HG03039 (cell line): Measurements from ENCODE around the gene RGS14.
A peak's percentile ranks its signal among the peaks of the same experiment; 100 is the strongest.

ENCODE experiments used
- ATAC-seq: cut with Tn5 transposase; IDR thresholded peaks from one replicate; pipeline ENCODE4 v1.9.1; 2021; ENCODE audit warnings: mild to moderate bottlenecking, moderate library complexity; ENCODE audit not compliant: unreplicated experiment

Gene RGS14, protein sequence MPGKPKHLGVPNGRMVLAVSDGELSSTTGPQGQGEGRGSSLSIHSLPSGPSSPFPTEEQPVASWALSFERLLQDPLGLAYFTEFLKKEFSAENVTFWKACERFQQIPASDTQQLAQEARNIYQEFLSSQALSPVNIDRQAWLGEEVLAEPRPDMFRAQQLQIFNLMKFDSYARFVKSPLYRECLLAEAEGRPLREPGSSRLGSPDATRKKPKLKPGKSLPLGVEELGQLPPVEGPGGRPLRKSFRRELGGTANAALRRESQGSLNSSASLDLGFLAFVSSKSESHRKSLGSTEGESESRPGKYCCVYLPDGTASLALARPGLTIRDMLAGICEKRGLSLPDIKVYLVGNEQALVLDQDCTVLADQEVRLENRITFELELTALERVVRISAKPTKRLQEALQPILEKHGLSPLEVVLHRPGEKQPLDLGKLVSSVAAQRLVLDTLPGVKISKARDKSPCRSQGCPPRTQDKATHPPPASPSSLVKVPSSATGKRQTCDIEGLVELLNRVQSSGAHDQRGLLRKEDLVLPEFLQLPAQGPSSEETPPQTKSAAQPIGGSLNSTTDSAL

DNA sequence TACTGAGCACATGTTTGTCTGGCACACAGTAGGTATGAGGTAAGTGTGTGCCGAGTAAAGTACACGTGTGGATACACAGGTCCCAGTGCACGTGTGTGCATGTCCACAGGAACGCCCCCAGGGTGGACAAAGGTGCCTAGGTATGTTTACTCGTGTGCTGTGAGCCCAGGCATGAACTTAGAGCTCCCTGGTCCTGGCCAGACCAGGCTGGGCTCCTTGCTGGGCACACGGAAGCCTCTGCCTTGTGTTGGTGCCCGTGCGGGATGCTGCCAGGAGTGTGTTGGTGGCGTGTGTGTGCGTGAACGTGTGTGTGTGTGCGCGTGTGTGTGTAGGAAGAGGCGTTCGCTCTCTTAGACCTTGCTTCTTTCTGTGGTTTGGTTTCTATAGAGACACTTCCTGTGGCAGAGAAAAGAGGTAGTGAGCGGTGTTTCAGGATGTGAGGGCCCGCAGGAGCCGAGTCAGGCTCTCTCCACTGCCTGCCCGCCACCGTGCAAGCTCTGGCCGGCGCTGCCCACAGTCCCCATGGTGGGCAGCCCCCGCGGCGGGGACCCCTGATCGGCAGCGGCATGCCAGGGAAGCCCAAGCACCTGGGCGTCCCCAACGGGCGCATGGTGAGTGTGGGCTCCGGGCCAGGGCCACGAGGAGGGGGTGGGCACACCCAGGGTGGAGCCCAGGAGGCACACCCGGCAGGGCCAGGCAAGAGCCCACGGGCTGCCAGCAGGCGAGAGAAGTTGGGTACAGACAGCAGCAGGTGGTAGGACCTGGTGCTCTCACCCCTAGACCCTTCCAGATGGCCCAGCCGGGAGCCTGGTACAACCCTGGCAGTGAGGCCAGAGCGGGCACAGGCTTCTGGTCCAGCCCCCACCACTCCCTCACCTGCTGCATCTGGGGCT is at the start of gene RGS14:
RGS14 (plus strand) TSS at position 466 of the 893 bp plus-strand sequence; CDS start at position 567, 101 bp downstream.
- peak; percentile 79 for ATAC-seq

DNA sequence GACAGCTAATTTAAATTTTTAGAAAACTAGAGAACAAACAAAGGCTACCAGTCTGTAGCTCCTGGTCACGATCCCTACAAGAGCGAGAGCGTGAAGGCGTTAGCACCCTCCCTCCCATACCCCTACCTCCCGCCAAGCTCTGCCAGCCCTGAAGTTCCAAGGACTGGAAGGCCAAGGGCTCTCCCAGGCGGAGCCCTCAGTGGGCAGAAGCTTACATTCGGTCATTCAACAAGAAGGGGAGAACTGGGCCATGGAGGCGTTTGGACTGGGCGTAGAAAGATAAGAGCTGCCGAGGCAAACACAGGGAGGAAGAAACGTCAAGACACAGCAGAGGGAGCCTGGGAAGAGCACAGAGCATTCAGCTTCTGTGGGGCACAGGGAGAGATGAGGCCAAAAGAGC is 49.0 kb upstream of the RGS14 start:
- no peak for ATAC-seq

DNA sequence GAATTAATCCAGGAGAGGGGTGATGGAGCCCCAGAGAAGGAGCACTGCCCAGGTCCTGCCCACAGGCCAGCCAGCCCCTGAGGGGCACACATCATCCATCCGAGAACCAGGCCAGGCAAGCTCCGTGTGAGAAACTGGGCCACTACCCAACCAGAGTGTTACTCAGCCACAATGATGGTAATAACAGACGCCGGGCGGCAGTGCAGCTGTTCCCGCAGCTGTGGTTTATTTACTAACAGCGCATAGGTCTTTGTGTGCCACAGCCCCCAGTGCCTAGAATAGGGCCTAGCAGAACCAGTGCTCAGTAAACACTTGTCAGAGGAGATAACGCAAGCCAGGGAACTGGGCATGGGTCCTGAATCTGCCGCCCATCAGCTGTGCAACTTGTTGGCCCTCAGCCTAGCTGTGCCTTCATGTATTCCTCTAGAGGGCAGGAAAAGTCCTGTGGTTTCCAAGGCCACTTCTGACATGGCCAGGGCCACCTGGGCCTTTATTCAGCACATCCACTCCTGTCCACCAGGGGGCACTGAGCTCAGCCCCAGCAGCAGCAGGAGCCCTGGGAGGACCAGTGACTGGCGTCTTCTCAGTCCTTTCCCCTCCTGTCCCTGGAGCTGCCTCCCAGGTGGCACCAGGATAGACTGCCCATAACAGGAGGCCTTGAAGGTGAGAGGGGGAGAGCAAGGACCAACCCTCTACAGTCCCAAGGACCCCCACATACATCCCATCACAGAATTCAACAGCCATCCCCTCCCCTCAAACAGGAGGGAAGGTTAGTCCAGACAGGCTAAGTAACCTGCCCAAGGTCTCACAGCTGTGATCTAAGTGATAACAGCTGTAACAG is 48.2 kb upstream of the RGS14 start:
- no peak for ATAC-seq

DNA sequence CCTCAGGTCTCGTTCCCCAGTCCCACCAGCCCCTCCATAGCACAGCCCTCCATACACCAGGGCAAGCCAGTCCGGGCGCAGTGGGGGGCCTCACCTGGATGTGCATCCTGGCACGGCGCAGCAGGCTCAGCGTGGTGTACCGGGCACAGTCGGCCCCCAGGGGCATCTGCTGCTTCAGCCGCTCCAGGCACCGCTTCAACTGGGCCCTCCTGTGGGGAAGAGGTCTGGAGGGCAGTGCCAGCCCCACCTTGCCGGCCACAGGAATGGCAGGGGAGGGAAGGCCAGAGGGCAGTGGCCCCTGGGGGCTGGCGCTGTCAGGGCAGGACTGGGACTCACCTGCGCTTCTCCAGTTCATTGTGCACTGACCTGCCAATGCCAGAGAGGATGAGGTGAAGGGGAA is 47.4 kb upstream of the RGS14 start:
- no peak for ATAC-seq

DNA sequence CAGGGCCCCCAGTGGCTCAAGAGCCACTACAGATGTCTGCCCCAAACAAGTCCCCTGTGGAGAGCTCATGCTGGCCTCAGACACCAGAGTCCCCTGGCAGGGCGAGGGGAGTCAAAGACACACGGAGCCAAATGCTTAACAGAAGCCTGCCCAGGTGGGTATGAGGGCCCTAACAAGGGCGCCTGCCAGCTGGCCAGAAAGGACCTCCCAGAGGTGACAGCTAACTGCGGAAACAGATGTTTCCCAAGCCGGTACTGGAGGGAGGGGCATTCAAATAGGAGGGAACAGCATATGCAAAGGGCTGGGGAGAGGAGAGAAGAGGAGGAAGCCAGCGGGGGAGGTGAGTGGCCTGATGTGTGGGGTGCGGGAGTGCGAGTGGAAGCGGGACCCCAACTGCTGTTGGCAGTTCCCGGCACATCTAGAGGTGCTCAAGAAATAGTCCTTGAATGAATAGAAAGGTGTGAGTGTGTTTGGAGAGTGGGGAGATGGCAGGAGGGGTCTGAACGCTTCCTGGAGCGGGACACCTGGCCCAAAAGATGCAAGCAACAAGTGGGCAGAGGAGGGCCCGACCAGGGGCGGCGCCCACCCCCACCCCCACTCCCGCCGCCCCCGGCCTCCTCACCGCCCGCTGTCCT is 46.9 kb upstream of the RGS14 start:
- no peak for ATAC-seq

DNA sequence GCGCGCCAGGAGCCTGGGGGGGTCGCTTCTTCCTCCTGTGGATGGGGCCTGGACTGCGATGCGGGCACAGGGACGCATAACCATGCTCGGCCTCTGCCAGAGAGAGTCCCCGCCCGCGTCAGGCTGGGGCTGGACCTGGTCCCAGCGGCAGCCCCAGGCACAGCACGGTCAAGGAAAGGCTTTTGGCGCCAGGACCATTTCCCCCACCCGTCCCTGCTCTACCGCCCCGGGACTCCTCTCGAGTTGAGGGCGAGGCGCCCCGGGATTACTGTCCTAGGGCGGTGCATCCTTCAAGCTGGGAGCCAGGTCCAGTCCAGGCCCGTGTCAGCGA is 46.4 kb upstream of the RGS14 start:
- ATAC-seq, result no peak

DNA sequence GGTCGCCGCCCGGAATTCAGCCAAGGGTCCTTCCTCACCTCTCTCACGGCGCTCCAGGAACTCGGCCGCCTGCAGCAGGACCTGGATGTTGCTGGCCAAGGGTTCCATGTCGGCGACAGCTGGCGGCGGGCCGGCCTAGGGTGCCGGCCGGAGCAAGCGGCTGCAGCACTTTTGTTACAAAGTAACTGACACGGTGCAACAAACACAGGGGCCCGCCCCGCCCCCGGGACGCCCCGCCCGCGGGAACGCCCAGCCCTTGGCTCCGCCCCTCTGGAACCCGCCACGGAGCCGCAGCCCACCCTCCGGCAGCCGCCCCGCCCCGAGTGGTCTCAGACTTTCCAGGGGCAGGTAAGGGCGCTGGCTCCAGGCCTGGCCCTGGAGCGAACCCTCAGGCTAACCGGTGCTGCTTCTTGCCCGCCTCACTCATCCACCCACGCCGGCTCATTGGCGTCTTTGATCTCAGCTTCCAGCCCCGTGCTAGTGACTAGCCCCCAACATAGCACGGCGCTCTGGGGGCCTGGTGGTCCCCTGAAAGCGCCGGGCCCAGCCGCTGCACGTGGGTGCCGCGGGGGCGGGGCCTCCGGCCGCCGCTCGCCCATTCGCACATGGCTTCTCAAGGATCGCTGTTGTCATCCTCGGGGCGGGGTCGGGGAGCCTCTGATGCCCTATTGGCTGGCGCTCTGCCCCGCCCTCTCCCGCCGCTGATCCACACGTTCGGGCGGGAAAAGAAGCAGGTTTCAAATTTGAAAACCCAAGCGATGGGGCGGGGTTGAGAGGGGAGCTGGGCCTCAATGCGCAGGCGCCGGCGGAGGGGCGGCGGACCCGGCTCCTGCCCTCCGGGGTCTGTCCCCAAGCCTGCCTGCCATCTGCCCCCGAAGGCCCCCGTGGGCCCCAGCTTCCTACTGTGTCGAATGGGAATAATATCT is 45.7 kb upstream of the RGS14 start, which contains the start of gene MXD3:
MXD3 (minus strand) TSS at position 176 of the 926 bp plus-strand sequence; CDS start at position 108, 68 bp downstream.
- peak; percentile 66 for ATAC-seq

DNA sequence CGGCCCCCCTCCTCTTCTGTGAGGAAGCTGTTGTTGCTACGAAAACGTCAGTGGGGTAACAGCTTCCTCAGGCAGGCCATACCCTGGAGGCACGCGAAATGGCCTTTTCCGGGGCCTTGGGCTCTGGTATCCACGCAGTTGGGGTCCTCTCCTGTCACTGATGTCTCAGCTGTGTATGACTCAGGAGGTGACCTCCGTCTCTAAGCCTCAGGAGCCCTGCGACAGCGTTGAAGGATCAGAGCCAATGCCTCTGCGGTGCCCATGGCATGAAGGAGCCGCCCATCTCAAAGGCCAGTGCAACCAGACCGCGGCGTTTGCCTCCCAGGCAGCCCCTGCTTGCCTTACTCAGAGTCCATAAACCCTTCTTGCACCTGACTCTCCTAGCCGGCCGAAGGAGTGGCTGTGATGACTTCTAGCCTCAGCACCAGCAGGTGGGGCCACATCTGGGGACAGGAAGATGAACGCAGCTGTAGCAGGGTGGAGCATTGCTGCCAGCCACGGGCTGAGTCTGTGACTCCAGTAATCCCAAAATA is 45.0 kb upstream of the RGS14 start:
- no peak for ATAC-seq

DNA sequence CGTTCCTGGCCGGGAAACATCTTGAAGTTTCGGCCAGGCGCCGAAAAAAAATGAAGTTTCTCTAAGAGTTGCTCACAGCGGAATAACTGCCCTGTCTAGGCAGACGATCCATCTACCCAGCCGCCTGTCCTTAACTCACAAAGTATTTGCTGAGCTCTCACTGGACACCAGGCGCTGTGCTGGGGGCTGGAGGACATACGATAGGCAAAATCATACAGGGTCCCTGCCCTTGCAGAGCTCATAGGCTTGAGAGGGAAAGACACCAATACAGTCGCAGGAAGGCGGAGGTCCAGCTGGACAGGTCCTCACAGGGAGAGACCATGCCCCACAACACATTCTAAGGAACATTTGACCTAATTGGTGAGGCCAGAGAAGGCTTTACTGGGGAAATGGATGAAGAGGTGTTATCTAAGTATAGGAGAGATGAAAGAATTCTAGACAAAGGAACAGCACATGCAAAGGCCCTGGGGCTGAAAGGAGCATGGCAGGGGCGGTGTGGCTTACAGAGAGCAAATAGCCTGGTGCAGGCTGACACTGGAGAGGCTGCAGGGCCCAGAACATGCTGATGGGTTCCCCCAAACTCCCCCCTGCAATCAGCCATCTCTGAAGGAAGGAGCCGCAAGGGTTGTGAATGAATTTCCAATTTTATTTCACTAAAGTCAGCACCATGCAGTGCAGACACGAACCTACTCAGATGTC is 44.0 kb upstream of the RGS14 start:
- no peak for ATAC-seq

DNA sequence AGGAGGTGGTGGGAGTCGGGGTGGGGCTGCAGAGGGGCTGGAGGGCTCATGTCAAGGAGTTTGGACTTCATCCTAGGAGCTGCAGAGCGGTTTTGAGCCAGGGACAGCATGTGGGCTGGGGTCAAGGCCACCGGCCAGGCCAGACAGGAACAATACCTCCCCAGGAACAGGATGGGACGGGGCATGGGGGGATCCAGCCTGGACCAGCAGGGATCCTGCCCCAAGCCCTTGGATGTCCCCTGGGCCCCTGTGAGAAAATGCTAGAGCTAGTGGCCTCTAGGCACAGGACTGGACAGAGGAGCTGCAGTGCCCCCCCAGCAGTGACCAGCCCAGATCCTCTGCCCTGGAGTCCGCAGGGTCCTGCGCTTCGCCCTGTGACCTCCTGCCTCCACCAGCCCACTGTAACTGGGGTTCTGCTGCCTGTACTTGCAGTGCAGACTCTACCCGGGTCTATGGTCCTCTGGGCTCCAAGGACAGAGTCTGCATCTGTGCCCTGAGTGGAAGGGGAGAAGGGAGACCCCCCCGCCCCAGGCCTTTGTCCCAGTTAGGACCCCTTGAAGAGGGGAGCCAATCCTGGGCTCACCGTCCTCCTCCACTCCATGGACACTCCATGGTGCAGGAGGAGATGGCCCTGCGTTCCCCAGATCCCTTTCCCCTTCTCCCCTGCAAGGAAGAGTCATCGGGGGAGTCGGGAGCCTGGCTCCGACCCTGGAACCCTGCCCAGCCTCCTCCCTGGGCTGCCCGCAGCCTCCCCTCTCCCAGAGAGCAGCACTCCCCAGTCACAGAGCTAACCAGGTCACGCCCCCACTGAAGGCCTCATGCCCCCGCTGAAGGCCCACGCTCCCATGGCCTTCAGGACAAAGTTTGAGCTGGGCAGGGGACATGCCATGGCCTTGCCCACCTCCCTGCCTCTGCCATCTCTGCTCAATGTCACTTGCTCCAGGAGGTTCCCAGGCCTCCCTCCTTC is 43.1 kb upstream of the RGS14 start:
- ATAC-seq, result no peak

DNA sequence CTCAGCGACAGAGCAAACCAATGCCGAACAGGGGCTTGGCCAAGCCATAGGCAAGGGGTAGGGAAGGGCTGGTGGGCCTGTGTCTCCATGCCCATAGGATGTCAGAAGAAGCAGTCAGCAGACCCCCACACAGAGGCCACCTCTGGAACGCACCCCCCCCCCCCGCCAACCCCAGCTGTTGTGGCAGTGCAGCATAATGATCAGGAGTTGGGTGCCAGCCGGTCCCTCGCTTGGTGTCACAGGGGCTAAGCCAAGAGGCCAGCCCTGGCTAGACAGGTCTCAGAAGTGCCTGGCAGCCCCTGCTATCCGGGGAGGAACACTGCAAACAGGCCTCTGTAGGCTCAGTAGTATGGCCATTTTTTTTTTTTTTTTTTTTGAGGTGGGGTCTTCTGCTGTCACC is 42.3 kb upstream of the RGS14 start:
- no peak for ATAC-seq

DNA sequence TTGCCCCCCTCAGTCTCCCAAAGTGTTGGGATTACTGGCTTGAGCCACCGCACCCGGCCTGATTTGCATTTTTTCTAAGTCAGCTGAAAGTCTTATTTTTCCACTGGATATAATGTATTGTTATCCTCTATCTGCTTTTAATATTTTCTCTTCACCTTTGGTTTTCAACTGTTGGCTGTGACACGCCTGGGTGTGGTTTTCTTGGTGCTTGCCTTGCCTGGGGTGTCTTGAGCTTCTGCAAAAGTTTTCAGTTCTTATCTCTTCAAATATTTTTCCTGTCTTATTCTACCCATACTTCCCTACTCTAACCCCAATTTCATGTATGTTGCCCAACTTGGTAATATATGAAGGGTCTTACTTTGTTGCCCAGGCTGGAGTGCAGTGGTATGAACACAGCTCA is 41.7 kb upstream of the RGS14 start:
- ATAC-seq, result no peak

DNA sequence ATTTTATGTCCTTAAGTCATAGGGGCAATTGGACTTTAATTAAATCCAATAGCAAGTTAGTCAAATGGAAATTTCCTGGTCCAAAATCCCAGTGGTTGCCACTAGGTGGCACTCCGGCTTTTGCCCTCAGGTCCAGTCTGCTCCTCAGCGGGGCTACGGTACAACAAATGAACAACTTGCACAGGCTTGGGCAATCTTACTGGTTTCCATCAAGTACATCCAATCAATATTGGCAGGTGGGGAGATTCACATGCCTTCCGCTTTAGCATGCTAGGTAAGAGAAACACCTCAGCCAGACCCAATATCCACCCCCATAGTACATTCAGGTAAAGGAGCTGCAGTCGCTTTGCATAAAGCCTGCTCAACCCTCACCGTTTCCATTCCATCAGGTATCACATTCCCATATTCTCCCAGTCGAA is 39.8 kb upstream of the RGS14 start:
- no peak for ATAC-seq

DNA sequence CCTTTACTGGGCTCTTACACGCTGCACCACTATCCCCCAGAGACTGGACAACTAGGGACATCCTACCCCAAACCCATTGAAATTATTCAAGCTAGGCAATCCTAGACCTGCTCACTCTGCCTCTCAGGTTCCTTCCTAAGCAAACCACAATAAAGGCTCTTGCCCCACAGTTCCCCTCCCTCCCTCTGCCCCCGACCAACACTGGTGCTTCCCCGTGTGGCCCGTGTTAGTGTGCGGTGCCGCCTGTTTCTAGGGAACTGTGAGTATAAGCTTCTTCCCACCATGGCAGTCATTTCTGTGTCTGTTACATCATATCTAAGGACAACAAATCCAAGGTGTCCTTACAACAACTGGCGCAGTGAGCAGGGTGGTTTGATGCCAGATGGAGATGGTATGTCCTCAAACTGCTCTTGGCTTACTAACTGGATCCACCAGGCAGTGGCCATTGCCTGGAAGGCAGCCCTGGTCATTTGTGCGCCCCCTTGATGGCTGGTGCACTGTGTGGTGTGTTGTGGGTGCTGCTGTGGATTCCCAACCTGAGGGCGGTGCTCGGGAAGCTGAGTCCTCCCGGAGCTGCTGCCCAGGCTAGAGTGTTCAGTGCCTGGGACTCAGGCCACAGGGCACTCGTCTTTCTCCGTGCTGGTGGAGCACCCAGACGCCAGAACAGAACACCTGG is 37.7 kb upstream of the RGS14 start:
- ATAC-seq, result no peak

DNA sequence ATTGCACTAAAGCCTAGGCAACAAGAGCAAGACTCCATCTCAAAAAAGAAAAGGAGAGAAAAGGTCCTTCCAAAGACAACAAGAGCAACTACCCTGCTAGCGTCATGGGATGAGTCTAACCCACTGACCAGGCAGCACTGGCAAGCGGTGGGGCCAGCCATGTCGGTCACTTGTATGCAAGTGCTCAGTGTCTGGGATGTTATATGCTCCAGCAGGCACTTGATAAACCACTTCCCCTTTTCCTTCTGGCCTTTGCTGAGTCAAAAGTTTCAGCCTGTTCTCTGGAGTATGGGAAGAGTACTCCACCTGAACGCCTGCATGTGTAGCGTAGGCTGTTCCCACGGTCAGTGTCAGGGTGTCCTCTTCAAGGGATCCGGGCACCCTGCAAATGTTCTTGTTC is 36.8 kb upstream of the RGS14 start:
- ATAC-seq, result no peak

DNA sequence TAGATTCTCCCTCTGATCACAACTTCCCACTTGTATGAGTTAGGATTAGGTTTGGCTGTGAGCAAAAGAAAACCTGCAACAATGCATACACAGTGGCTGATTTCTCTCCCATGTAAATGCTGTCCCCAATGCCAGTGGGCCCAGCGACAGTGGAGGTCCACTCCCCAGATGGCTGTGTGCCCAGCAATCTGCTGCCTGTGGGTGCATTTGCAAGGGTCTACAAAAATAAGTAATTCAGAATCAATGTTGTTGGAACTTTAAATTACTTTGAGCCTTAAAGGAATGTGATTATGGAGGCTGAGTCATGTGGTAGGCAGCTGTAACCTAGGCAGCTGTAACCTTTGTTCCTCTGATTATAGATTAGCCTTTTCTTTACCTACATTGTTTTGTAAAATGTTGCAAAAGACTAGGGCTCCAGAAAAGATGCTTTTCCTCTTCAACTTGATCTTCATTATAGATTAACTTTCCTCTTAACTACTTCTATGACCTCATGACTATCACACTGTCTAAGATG is 31.8 kb upstream of the RGS14 start:
- ATAC-seq, result no peak
